ENCODE data around the gene GBGT1. TPM values are rescaled to one million over a fixed set of nuclear protein-coding genes. Genes with fewer than 3 reads are reported as not detected.

Gene GBGT1
- total and polyA plus RNA-seq, 2 of the 4 experiments (the other 2 are of a cell fraction) = 1.8 to 3.2 TPM

GRCh38 chr9:133205996-133206931, 42.5 kb upstream of the GBGT1 start:
- Histone ChIP-seq H3K9me3 (ENCODE audit: control insufficient read depth, insufficient read depth, low read length) (no peaks in the 10 kb centered on the region; the same call in 1 of the 2 replicates), H2BK20ac (ENCODE audit: low read depth, low read length) (no peak overlapping the region), H2AK5ac (ENCODE audit: low read depth, low read length) (no peak overlapping the region), H4K5ac (ENCODE audit: low read depth, low read length) (no peak overlapping the region), H3K27me3 (ENCODE audit: control insufficient read depth, insufficient read depth, low read length) (peaks cover 33% of the 10 kb centered on the region), H3K9me1 (ENCODE audit: insufficient read depth, low read length) (no peaks in the 10 kb centered on the region), H3K18ac (ENCODE audit: low read depth, low read length) (no peak overlapping the region), H2BK15ac (ENCODE audit: low read depth, low read length) (no peak overlapping the region), H3K4ac (ENCODE audit: low read depth, low read length) (no peak overlapping the region), H3K23ac (ENCODE audit: low read depth, low read length) (no peak overlapping the region), H3K4me1 (ENCODE audit: control insufficient read depth, insufficient read depth, low read length) (no peaks in the 10 kb centered on the region), H3K4me3 (ENCODE audit: insufficient read depth, low read depth, low read length) (no peak overlapping the region), H3K14ac (replicated peaks; ENCODE audit: low read depth, low read length) (no peak overlapping the region), H3K9ac (ENCODE audit: low read depth, low read length) (no peak overlapping the region), H4K20me1 (ENCODE audit: insufficient read depth, low read length) (no peaks in the 10 kb centered on the region), H3K4me2 (ENCODE audit: low read depth, low read length) (no peak overlapping the region), H4K91ac (ENCODE audit: insufficient read depth, low read depth, low read length) (no peak overlapping the region), H3K36me3 (ENCODE audit: control insufficient read depth, insufficient read depth, low read length) (no peaks in the 10 kb centered on the region), H2AK9ac (replicated peaks; ENCODE audit: low read depth, low read length, poor library complexity) (no peak overlapping the region), H3K27ac (ENCODE audit: insufficient read depth, low read length) (no peak overlapping the region), H4K8ac (ENCODE audit: low read depth in 2 of 2, low read length in 2 of 2) (no peak overlapping the region), H3K79me1 (ENCODE audit: low read depth in 1 of 2, low read length in 2 of 2) (no peaks in the 10 kb centered on the region), H3K56ac (ENCODE audit: extremely low read depth, insufficient read depth, low read length) (no peak overlapping the region), H2AFZ (replicated peaks; ENCODE audit: low read length, poor library complexity) (no peak overlapping the region), H2BK5ac (ENCODE audit: low read depth, low read length, poor library complexity, severe bottlenecking) (no peak overlapping the region), H2BK120ac (ENCODE audit: low read depth, low read length) (no peak overlapping the region)
- intact Hi-C loops (cut with micrococcal nuclease) (no loop called here), dilution Hi-C loops (cut with HindIII; ENCODE audit: low sequenced_read_pairs, unreplicated experiment) (no loop called here), in situ Hi-C loops (cut with MboI; ENCODE audit: low sequenced_read_pairs) (no loop called here)
- DNase-seq (no peak), ATAC-seq (ENCODE audit: low read depth) (no peak)
- no TSS peak for BruUV-seq (replicated peaks)
- TF ChIP-seq CTCF (conservative IDR thresholded peaks at IDR 0.05; ENCODE audit: low read depth, low read length) (no peak), NFE2L2 (IDR thresholded peaks at IDR 0.05; ENCODE audit: low read depth, low read length) (no peak), ELK1 (IDR thresholded peaks at IDR 0.05; ENCODE audit: borderline replicate concordance, low read depth, low read length) (no peak), MAZ (IDR thresholded peaks at IDR 0.05; ENCODE audit: borderline replicate concordance, low read depth, low read length) (no peak), POLR2A (IDR thresholded peaks at IDR 0.05; ENCODE audit: low read depth, low read length) (no peak), RCOR1 (IDR thresholded peaks at IDR 0.05; ENCODE audit: insufficient replicate concordance, low read length) (no peak), RAD21 (IDR thresholded peaks at IDR 0.05; ENCODE audit: low read length) (no peak), CHD1 (IDR thresholded peaks at IDR 0.05; ENCODE audit: low read depth, low read length) (no peak), RFX5 (IDR thresholded peaks at IDR 0.05; ENCODE audit: low read depth, low read length) (no peak), SMC3 (IDR thresholded peaks at IDR 0.05; ENCODE audit: low read depth, low read length) (no peak)
- CTCF ChIA-PET = no interaction called here
- 68% methylated on average over 10 of the region's 35 CpGs; no CpG with 5 or more reads in 1 of the 2 experiments for WGBS, 2 experiments (ENCODE audit: extremely low coverage in 2 of 2, insufficient read length in 1 of 2)
- POLR2A ChIA-PET (ENCODE audit: unreplicated experiment) = no interaction called here
